Colon (tissue), 2 donors: ENCODE data around the gene STEAP2.

Experiments
- FAIRE-seq: peaks from 2 replicates; lab custom pipeline; 2012; peaks lifted over from hg19 to GRCh38; lab: Jason Lieb, UNC
- donor health status: control.
- donor health status: control.

STEAP2 gene

GRCh38 chr7:90272242-90272641 lies 60.7 kb downstream of the STEAP2 start:
- FAIRE-seq = no peak

DNA sequence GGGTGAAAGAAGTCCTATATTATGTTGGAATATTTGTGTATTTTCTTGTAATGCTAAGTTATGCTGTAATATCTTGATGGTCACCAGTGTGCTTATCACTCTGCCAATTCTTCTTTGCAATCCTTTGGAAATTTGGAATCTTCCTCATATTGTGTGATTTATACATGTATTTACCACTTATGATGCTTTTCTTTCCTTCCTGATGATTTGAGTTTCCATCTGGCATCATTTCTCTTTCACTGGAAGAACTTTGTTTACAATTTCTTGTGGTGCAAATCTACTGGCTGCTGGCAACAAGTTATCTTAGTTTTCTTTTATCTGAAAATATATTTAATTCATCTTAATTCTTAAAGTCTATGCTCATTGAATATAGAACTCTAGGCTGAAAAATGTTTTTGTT lies 62.6 kb downstream of the STEAP2 start:
- FAIRE-seq = no peak

GRCh38 chr7:90276033-90276728 lies 64.6 kb downstream of the STEAP2 start:
- FAIRE-seq = no peak
